Fibroblast of mammary gland (primary cell): ENCODE results near the gene SUMF1.

Experiments used
- DNase-seq: peaks from one replicate; pipeline ENCODE4 v3.0.0-alpha.2; 2010; ENCODE audit warnings: low read depth
- H3K4me3 ChIP-seq: 2 replicates; pipeline ENCODE4 v1.5.1; 2011; ENCODE audit warnings: low read depth, mild to moderate bottlenecking, low read length, moderate library complexity; ENCODE audit not compliant: control insufficient read depth
- CTCF ChIP-seq: conservative IDR thresholded peaks from 2 replicates; pipeline ENCODE4 v1.5.1; 2011; ENCODE audit warnings: low read depth, low read length, inconsistent platforms; ENCODE audit not compliant: control insufficient read depth, insufficient read depth

The SUMF1 gene

DNA sequence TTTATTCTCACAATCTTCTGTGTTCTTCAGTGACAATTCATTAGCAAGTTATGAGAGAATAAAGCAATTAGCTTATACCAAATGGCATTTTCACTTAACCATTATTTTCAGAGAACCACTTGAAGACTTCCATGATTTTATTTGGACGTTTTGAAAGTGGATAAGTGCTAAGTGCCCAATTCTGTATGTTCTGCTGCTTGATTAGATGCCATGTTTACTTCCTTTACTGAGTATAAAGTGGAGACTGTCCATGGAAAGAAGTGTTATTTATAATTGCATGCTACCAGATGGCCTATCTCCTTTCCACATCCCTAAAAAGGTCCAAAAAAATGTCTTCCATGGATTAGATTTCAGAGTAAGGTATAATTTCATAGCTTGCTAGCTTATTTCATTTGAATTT is 69.6 kb downstream of the SUMF1 start:
- DNase-seq: no peak

DNA sequence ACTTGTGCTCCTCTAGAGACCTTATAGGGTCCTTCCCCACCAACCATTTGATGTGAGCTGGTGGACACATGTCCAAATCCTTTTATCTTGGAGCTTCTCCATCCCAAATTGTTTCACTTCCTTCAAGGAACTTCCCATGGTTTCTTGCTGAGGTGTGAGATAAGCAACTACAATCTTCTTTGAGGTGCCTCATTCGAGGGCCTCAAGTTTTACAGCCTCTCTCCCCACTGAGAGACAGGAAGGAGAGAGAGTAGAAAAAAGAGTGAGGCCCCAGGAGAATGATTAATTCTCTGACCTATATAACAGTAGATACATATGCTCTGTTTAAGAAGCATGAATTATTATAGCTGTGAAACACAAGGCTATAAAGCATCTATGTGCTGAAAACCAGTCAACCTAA is 70.5 kb downstream of the SUMF1 start:
- no peak for TF ChIP-seq CTCF
- H3K4me3 ChIP-seq: no peak overlapping the region
- no peak for DNase-seq

More for the DNA sequence above, 69.6 kb downstream of the SUMF1 start:
- no peak overlapping the region for H3K4me3 ChIP-seq
- TF ChIP-seq CTCF: no peak

DNA sequence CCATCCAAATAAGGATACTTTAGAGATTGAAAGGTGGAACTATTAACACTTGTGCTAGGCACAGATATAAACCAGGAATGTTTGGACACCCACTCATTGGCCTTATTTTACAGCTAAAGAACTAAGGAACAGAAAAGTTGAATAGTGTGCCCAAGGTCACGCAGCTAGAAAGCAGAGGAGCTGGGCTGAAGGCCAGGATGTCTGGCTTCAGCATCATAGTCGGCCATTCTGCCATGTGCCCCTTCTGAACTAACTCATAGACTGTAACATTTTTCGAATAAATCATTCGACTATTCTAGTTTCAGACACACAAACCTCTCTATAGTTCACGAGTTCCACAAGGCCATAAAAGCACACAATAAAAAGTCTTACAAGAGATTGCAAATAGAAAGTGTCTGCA is 71.1 kb downstream of the SUMF1 start:
- DNase-seq: no peak
- no peak for TF ChIP-seq CTCF
- no peak overlapping the region for H3K4me3 ChIP-seq

GRCh38 chr3:4395448-4395847 is 71.6 kb downstream of the SUMF1 start:
- TF ChIP-seq CTCF: no peak
- H3K4me3 ChIP-seq: no peak overlapping the region
- DNase-seq: no peak

- no peak for DNase-seq
- no peak overlapping the region for H3K4me3 ChIP-seq
- no peak for TF ChIP-seq CTCF
These were observed 72.5 kb downstream of the SUMF1 start for GRCh38 chr3:4394567-4394966.

DNA sequence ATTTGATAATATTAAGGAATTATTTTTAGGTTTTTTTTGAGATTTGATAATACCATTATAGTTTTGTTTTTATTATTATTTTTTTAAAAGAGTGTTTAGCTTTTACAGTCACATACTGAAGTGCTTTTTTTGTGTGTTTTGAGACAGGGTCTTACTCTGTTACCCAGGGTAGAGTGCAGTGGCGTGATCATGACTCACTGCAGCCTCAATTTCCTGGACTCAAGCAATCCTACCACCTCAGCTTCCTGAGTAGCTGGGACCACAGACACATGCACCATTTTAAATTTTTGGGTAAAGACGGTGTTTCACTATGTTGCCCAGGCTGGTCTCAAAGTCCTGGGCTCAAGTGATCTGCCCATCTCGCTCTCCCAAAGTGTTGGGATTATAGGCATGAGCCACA is 73.0 kb downstream of the SUMF1 start:
- TF ChIP-seq CTCF: no peak
- peak; percentile 35 for DNase-seq
- no peak overlapping the region for H3K4me3 ChIP-seq

- H3K4me3 ChIP-seq: no peak overlapping the region
- DNase-seq: no peak
- no peak for TF ChIP-seq CTCF
These were observed 74.1 kb downstream of the SUMF1 start for GRCh38 chr3:4392992-4393391.
